Measurements from ENCODE around the gene ITGA7. TPM values are rescaled to one million over a fixed set of nuclear protein-coding genes. Genes with fewer than 3 reads are reported as not detected.

The ITGA7 gene
- total RNA-seq, 1 donor: 13.9 TPM

GRCh38 chr12:55723516-55724225, 16.0 kb upstream of the ITGA7 start:
- H3K4me3 ChIP-seq (ENCODE audit: low read depth, low read length): peak overlapping the region; percentile 3
- no peak for TF ChIP-seq CTCF (IDR thresholded peaks at IDR 0.05; ENCODE audit: insufficient read depth, low read length)
- no peak for DNase-seq (ENCODE audit: low read depth)

- TF ChIP-seq CTCF (IDR thresholded peaks at IDR 0.05; ENCODE audit: insufficient read depth, low read length): no peak
- no peak for DNase-seq (ENCODE audit: low read depth)
- H3K4me3 ChIP-seq (ENCODE audit: low read depth, low read length): no peak overlapping the region
Observed at GRCh38 chr12:55722948-55723347, 15.2 kb upstream of the ITGA7 start.

GRCh38 chr12:55721601-55722213, 14.0 kb upstream of the ITGA7 start:
- peak overlapping the region; percentile 31 for H3K4me3 ChIP-seq (ENCODE audit: low read depth, low read length)
- no peak for DNase-seq (ENCODE audit: low read depth)
- TF ChIP-seq CTCF (IDR thresholded peaks at IDR 0.05; ENCODE audit: insufficient read depth, low read length): no peak

- TF ChIP-seq CTCF (IDR thresholded peaks at IDR 0.05; ENCODE audit: insufficient read depth, low read length): peak; percentile 71
- H3K4me3 ChIP-seq (ENCODE audit: low read depth, low read length): peak overlapping the region; percentile 31
- DNase-seq (ENCODE audit: low read depth): peak; percentile 92
Observed at GRCh38 chr12:55720894-55721444, 13.3 kb upstream of the ITGA7 start.

- peak; percentile 96 for DNase-seq (ENCODE audit: low read depth)
- no peak for TF ChIP-seq CTCF (IDR thresholded peaks at IDR 0.05; ENCODE audit: insufficient read depth, low read length)
- peak within 1 kb of the TSS; percentile 50 for H3K4me3 ChIP-seq (ENCODE audit: low read depth, low read length)
Observed at GRCh38 chr12:55720071-55720564, 12.4 kb upstream of the ITGA7 start, which contains the start of gene RDH5. Gene RDH5 (plus strand): TSS chr12:55720393. CDS start chr12:55721185, 792 bp downstream.

GRCh38 chr12:55719371-55719770, 11.7 kb upstream of the ITGA7 start:
- DNase-seq (ENCODE audit: low read depth): no peak
- no peak for TF ChIP-seq CTCF (IDR thresholded peaks at IDR 0.05; ENCODE audit: insufficient read depth, low read length)
- no peak overlapping the region for H3K4me3 ChIP-seq (ENCODE audit: low read depth, low read length)
